Stimulated activated CD8-positive, alpha-beta memory T cell treated with anti-CD3 and anti-CD28 coated beads, Interleukin-2, amount 100 ng/mL, for 48 hours (primary cell): ENCODE results near the gene RRP1B.
"Not testable (repeated sequence)": the region's sequence is repeated elsewhere in the genome, so short reads cannot be mapped to it uniquely, and the experiment has no call there.

Experiments
- DNase-seq, 2 donors: peaks; one replicate each; pipeline ENCODE4 v3.0.0-alpha.2; 2020; ENCODE audit warnings: low read depth in 2 of 2

The RRP1B gene

DNA sequence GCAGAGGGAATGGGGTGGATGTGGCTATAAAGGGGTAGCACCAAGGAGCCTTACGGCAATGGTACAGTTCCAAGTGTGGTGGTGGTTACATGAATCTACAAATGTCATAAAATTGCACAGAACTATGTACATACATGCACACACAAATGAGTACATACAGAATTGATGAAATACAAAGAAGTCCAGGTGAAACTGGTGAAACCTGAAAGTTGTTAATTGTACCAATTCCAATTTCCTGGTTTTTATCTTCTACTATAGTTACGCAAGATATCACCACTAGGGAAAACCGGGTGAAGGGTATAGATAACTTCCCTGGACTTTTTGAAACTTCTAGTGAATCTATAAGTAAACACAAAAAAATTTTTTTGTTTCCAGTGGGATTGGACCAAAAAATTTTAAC lies 19.0 kb upstream of the RRP1B start:
- DNase-seq: no peak

GRCh38 chr21:43643193-43643592 lies 16.2 kb upstream of the RRP1B start:
- DNase-seq: no peak

- DNase-seq: no peak
Measured at GRCh38 chr21:43644071-43644470, 15.3 kb upstream of the RRP1B start.

GRCh38 chr21:43644609-43645008 lies 14.8 kb upstream of the RRP1B start:
- DNase-seq: no peak

DNA sequence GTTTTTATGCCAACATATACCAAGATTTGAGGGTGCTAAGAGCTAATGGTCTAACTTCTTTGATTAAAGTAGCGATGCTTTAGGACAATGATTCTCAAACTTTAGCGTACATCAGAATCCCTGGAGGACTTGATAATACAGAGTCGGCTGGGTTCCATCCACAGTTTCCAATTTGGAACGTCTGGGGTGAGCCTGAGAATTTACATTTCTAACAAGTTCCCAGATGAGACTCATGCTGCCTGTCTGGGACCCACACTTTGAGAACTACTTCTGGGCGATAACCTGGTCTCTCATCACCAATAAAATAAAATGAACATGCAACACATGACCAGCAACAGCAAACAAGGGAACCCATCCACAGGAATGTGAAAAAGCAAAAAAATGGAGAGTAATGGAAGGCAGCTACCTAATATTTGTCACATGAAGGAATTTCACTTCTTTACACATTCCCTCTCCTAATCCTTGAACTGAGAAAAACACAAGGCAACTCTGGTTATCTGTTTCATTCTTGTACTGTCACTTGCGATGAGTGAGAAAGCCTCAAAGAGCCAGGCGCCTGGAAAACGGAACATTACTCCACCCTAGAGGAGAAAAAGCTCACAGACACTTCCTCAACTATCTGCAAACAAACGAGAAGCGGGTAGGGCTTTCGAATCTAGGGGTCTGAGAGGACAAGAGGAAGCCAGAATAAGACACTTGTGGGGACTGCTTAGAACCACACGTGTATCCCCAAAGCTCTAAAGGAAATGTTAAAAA lies 14.0 kb upstream of the RRP1B start:
- no peak for DNase-seq

DNA sequence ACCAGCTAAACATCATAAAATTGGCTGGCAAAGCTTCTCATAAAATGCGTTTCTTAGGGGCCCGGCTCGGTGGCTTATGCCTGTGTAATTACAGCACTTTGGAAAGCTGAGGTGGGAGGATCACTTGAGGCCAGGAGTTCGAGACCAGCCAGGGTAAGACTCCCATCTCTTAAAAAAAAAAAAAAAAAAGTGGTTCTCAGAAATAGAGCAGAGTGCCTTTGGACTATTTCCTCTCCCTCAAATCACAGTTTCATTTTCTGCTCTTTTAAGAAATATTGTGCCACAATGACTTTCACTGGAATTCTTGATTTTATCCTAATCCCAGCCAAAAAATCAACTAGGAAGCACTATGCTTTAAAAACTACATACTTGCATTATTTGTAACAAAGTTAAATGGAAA lies 13.4 kb upstream of the RRP1B start:
- DNase-seq: no peak

GRCh38 chr21:43646550-43647260 lies 12.7 kb upstream of the RRP1B start:
- DNase-seq: peak; percentile 73 to 79

DNA sequence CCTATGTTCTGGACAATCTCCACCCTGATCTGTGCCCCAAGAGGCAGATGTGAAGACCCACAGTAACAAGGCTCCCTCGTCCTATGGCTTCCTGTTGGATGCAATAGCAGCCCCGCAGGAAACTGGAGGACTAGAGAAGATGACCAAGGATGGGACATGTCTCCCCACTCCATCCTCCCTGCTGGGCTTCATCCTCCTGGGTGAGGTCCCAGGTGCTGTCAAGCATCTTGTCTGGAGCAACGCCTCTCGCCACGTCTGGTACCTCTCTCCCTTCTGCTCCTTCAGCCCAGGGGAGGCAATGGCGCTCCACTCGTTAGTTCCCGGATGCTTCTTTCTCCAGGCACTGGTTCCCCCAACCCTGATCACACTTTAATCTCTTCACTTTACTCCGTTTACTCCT lies 11.2 kb upstream of the RRP1B start:
- DNase-seq: no peak

- not testable (repeated sequence) for DNase-seq
Measured at GRCh38 chr21:43651926-43652325, 7.4 kb upstream of the RRP1B start.

DNA sequence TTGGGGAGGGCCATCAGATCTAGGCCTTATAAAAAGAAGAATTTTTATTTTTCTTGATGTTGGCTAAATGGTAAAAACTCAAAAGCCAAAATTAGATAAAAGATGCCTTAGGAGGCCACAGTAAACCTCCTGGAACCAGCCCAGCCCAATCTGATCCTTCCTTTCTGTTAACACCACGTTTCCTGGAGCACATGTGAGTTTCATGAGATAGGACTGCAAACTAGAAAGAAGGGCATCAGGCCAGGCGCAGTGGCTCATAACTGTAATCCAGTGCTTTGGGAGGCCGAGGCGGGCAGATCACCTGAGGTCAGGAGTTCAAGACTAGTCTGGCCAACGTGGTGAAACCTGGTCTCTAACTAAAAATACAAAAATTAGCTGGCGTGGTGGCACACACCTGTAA lies 6.7 kb upstream of the RRP1B start:
- DNase-seq: no peak

GRCh38 chr21:43653626-43654025 lies 5.7 kb upstream of the RRP1B start:
- no peak for DNase-seq

- no peak for DNase-seq
Measured at GRCh38 chr21:43654806-43655489, 4.4 kb upstream of the RRP1B start.

- no peak for DNase-seq
Measured at GRCh38 chr21:43657355-43658087, 1.8 kb upstream of the RRP1B start.

DNA sequence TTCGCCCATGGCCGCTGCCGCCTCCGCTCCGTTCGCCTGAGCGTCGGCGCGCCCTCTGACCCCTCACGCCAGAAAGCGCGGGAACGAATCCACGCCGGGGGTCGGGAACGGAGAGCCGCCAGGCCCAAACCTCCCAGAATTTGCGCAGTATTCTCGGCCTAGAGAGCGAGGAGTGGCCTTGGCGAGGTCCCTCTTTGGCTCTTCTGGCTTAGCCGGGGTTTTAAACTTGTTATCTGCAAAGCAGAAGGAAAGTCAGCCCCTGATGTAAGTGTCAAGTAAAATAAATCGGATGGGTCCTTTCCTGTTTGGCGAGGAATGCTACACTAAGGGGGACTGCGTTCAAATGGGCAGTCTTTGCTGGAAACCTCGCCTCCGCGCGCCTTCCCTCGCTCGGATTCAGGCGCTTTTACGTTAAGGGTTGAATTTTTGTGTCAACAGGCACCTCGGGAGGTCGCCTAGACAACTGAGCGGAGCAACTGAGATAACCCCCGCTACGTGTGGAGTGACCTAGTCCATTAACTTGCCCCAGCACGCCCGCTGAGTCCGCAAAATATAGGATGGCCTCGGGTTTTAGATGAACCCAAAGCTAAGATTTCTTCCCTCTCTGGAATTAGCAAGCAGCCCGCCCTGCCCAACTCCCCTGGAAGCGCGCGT lies 1.1 kb upstream of the RRP1B start:
- DNase-seq: no peak

- DNase-seq: no peak
Measured at GRCh38 chr21:43658769-43659135, 608 bp upstream of the RRP1B start.

GRCh38 chr21:43662286-43662685 lies 2.9 kb downstream of the RRP1B start:
- DNase-seq: no peak

DNA sequence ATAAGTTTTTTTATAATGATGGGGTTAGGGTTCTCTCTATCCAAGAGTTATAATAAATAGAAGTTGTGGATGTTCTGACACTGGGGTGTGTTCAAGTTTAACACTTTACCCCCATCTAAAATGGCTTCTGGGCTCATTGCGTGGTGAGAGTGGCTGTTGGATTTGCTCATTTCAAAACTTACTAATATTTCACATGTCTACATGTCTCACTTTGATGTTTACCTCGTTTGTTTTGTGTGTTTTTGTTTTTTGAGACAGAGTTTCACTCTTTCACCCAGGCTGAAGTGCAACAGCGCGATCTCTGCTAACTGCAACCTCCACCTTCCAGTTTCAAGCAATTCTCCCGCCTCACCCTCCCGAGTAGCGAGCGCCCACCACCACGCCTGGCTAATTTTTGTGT lies 3.7 kb downstream of the RRP1B start:
- no peak for DNase-seq

GRCh38 chr21:43664358-43664757 lies 5.0 kb downstream of the RRP1B start:
- no peak for DNase-seq

- DNase-seq: no peak
Measured at GRCh38 chr21:43665879-43666278, 6.5 kb downstream of the RRP1B start.

- DNase-seq: no peak
Measured at GRCh38 chr21:43667191-43667904, 8.0 kb downstream of the RRP1B start.
